Stimulated activated CD4-positive, alpha-beta T cell treated with anti-CD3 and anti-CD28 coated beads, Interleukin-2, amount 100 ng/mL, for 24 hours (primary cell): Measurements from ENCODE around the gene SARDH.
"Not testable (repeated sequence)": the region's sequence is repeated elsewhere in the genome, so short reads cannot be mapped to it uniquely, and the experiment has no call there.

ENCODE experiments used
- DNase-seq, 2 donors: peaks; one replicate each; pipeline ENCODE4 v3.0.0-alpha.2; 2020

SARDH gene

GRCh38 chr9:133640580-133641395 is 97.4 kb downstream of the SARDH start:
- no peak for DNase-seq

GRCh38 chr9:133640160-133640559 is 98.0 kb downstream of the SARDH start:
- DNase-seq, result no peak

- no peak for DNase-seq
Observed at GRCh38 chr9:133639613-133640012, 98.5 kb downstream of the SARDH start.

GRCh38 chr9:133638711-133639110 is 99.4 kb downstream of the SARDH start:
- DNase-seq, result no peak

GRCh38 chr9:133638076-133638475 is 100.1 kb downstream of the SARDH start:
- no peak for DNase-seq

- no peak for DNase-seq
Observed at GRCh38 chr9:133637451-133638055, 100.6 kb downstream of the SARDH start.

GRCh38 chr9:133636902-133637301 is 101.2 kb downstream of the SARDH start:
- no peak for DNase-seq

- no peak for DNase-seq
Observed at GRCh38 chr9:133635533-133636531, 102.3 kb downstream of the SARDH start, which contains the start of gene DBH. DBH (plus strand) TSS chr9:133636363; CDS start chr9:133636372, 9 bp downstream.

- no peak for DNase-seq
Observed at GRCh38 chr9:133635098-133635497, 103.1 kb downstream of the SARDH start.

GRCh38 chr9:133634081-133634691 is 104.0 kb downstream of the SARDH start:
- DNase-seq, result no peak

- DNase-seq, result no peak
Observed at GRCh38 chr9:133633681-133634080, 104.5 kb downstream of the SARDH start.

- DNase-seq, result no peak
Observed at GRCh38 chr9:133632806-133633680, 105.1 kb downstream of the SARDH start.

GRCh38 chr9:133631111-133631510 is 107.0 kb downstream of the SARDH start:
- no peak for DNase-seq

- no peak for DNase-seq
Observed at GRCh38 chr9:133629221-133630110, 108.7 kb downstream of the SARDH start.

- DNase-seq, result no peak
Observed at GRCh38 chr9:133628766-133629165, 109.4 kb downstream of the SARDH start.

GRCh38 chr9:133627341-133627740 is 110.8 kb downstream of the SARDH start:
- DNase-seq, result no peak

- not testable (repeated sequence) for DNase-seq
Observed at GRCh38 chr9:133626008-133626407, 112.1 kb downstream of the SARDH start.

GRCh38 chr9:133622555-133622954 is 115.6 kb downstream of the SARDH start:
- DNase-seq, result no peak

GRCh38 chr9:133621725-133622267 is 116.4 kb downstream of the SARDH start:
- DNase-seq, result no peak

GRCh38 chr9:133619791-133620190 is 118.4 kb downstream of the SARDH start:
- DNase-seq, result peak; percentile 41 to 61
